ENCODE measurements around the gene NUAK1. TPM values are rescaled to one million over a fixed set of nuclear protein-coding genes. Genes with fewer than 3 reads are reported as not detected.

NUAK1 gene
- total RNA-seq, 1 donor = 0.52 TPM

DNA sequence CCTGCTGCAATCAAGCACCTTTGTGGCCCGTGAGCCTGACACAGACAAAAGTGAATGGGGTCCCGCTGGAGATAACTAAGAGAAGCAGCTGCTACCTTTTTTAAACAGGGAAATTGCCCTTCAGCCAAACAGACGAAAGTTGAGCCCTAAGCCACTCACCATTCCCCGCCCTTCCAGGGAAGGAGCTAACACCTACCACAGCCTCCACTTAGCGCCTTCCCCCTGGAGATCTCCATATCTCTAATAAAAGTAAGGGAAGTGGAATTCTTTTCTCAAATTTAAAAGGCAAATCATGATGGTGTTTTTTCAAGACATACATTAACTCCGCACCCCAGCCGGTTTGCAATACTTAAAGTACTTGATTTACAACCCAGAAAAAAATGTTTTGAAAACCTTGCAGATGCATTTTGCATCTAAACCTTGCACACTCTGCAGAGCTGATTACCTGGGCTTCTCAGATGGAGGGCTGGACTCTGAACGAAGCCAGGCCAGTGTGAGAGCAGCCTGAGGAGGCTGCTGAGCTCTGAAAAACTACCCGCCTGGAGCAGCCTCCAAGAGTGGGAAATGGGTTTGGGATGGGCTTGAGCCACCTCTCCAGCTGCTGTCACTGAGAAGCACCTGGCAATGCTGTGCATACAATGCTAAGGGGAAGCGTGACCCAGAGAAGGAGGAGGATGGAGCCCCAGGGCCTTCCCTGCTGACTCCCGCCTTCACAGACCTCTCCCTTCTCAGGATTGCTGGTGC, 10.0 kb downstream of the NUAK1 start:
- Histone ChIP-seq H3K4me3 (ENCODE audit: low read length) (no peak overlapping the region), H3K4me1 (ENCODE audit: insufficient read depth, low read length) (no peaks in the 10 kb centered on the region), H3K27me3 (ENCODE audit: insufficient read depth, low read length) (peaks cover 3% of the 10 kb centered on the region)

DNA sequence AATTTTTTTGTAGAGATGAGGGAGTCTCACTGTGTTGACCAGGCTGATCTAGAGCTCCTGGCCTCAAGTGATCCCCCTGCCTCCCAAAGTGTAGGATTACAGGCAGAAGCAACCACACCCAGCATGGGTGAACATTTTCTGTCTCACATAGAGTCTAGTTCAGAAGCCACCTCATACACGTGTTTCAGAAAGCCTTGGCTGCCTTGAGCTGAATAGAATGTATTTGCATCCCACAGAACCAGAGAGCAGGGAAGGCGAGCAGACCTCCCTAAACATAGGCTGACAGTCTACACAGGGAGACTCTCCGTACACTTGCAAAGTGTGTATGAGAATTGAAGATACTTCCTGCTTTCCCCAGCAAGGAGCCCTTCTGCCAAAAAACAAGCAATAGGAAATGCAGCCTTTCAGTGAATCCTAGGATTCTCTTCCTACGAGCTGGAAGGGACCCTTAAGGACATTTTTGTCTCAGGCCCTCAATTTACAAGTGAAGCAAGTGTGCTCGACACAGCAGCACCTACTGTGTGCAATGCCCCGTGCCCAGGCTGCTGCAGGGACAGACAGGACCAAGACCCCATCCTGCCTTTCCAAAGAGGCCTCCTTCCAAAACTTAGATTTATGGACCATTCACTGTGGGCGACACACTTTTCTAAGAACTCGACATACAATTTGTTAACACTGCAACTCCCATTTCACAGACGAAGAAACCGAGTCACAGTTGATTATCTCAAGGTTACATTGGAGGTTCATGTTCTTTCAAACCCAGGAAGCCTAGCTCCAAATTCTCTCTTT, 11.2 kb downstream of the NUAK1 start:
- Histone ChIP-seq H3K9me3 (ENCODE audit: low read depth, low read length) (no peaks in the 10 kb centered on the region), H3K4me3 (ENCODE audit: low read length) (no peak overlapping the region), H3K27me3 (ENCODE audit: insufficient read depth, low read length) (no peaks in the 10 kb centered on the region), H3K4me1 (ENCODE audit: insufficient read depth, low read length) (no peaks in the 10 kb centered on the region)

More for the DNA sequence above, 10.0 kb downstream of the NUAK1 start:
- H3K9me3 ChIP-seq (ENCODE audit: low read depth, low read length) = no peaks in the 10 kb centered on the region

DNA sequence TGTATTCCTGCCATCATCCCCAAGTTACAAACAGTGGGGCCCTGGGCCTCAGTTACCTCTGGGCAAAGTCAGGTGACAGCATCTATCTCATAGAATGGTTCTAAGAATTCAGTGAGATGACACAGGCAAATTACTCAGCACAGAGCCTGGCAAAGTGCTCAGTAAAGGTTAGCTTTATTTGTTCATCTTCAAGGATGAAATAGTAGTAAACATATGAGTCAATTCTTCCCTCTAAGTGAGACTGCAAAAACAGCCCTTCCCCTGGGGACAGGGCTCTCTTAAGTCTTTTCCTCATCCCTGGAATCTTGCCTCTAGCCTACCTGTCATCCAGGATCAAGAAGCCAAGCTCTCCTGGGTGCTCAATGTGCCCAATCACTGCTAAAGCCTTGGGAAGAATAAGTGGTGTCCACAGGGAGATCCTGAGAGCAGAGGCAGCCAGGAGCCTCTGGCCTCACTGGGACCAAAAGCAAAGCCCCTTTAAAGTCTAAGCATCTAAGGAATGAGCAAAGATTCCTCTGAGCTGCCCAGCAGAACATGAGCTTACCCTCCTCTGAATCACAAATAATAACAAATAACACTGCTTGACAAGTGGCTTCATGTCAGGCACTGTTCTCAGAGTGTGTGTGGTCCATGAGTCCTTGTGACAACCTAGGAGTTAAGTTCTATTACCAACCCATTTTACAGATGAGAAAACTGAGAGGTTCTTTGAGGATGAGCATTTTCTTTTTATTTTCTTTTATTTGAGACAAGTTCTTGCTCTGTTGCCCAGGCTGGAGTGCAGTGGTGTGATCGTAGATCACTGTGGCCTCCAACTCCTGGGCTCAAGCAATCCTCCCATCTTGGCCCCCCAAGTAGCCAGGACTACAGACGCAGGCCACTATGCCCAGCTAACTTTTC, 12.1 kb downstream of the NUAK1 start:
- Histone ChIP-seq H3K4me3 (ENCODE audit: low read length) (no peak overlapping the region), H3K4me1 (ENCODE audit: insufficient read depth, low read length) (no peaks in the 10 kb centered on the region), H3K27me3 (ENCODE audit: insufficient read depth, low read length) (no peaks in the 10 kb centered on the region), H3K9me3 (ENCODE audit: low read depth, low read length) (no peaks in the 10 kb centered on the region)

DNA sequence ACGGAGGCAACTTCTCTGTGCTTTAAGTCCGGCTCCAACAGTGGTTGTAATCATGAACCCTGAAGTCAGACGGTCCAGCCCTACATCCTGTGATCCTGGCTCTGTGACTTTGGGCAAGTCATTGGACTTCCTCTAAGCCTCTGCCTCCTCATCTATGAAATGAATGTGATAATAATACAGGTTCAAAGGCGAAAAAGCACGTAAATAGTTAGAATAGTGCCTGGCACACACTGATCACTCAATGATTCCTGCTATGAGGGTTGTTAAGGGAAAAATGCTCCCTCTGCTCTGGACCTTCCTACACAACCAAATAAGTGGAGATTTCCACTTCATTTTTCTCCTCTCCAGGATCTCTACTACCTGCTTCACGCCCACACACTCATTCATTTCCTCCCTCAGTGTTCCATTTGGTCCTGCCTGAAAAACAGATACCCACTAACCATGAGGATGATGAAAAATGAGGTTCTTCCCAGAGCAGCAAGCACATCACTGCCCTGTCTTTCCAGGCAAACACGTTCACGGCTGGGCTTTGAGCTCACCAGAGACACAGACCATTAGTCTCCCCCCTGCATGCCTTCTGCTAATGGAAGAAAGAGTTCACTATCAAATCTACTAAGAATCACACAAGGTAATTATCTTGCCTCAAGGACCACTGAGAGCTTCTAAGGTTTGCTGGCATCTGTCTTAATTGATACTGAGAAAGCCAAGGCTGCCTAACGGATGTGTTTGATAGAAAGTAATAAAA, 13.2 kb downstream of the NUAK1 start:
- Histone ChIP-seq H3K4me1 (ENCODE audit: insufficient read depth, low read length) (no peaks in the 10 kb centered on the region), H3K27me3 (ENCODE audit: insufficient read depth, low read length) (no peaks in the 10 kb centered on the region), H3K9me3 (ENCODE audit: low read depth, low read length) (no peaks in the 10 kb centered on the region), H3K4me3 (ENCODE audit: low read length) (no peak overlapping the region)

DNA sequence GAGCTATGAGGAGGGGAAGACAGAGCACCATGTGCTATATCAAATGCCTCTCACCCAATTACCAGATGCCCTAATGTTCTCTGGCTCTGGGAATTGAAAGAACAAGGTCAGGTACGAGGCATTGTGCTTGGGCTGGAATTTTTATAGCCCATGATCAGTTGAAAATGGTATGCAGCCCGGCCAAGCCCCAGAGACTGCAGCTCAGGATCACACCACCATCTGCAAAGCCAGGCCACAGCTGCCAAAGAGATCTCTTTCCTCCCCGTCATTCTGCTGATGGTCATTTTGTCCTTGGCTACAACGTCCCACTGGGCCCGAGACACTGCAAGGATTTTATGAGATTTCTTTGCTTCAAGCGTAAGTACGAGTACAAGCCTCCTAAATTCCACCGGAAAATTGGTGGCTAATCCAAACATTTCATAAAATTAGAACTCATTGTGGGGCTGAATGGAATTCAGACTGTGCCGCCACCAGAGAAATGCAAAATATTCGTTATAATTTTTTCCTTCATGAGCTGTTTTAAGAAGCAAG, 15.1 kb downstream of the NUAK1 start:
- Histone ChIP-seq H3K4me3 (ENCODE audit: low read length) (no peak overlapping the region), H3K27me3 (ENCODE audit: insufficient read depth, low read length) (no peaks in the 10 kb centered on the region), H3K9me3 (ENCODE audit: low read depth, low read length) (no peaks in the 10 kb centered on the region), H3K4me1 (ENCODE audit: insufficient read depth, low read length) (no peaks in the 10 kb centered on the region)

DNA sequence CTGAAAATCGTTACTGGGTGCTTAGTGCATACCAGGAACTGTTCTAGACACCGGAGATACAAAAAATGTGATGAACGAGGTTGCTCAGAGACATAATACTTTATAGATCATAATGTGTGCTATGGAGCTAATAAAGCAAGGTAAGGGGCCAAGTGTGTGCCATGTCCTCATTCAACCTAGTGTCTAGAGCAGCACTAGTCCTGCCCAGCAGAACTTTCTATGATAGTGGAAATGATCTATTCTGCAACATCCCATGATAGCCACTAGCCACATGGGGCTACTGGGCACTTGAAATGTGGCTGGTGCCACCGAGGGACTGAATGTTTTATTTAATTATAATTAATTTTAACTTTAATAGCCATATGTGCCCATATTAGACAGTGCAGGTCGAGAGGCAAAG, 15.6 kb downstream of the NUAK1 start:
- Histone ChIP-seq H3K27me3 (ENCODE audit: insufficient read depth, low read length) (no peaks in the 10 kb centered on the region), H3K4me1 (ENCODE audit: insufficient read depth, low read length) (no peaks in the 10 kb centered on the region), H3K9me3 (ENCODE audit: low read depth, low read length) (no peaks in the 10 kb centered on the region), H3K4me3 (ENCODE audit: low read length) (no peak overlapping the region)

DNA sequence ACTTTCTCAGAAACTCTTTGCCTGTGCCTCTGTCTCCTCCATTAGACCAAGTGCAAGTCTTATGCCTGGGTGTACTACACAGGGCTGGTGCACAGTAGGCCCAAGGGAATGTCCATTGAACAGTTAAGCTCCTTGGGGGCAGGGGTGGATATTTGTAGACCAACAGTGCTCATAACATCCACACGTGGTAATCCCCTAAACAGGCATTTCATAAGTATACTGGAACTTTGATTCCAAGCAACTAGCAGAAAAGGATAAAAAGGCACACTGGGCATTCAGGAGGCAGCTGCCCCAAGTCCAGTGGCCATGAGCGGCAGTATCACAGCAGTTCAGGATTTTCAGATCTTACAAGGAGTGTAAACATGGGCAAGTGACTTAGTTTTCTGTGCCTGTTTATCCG, 16.8 kb downstream of the NUAK1 start:
- H3K4me1 ChIP-seq (ENCODE audit: insufficient read depth, low read length) = no peaks in the 10 kb centered on the region
- no peaks in the 10 kb centered on the region for H3K27me3 ChIP-seq (ENCODE audit: insufficient read depth, low read length)
- no peak overlapping the region for H3K4me3 ChIP-seq (ENCODE audit: low read length)
- no peaks in the 10 kb centered on the region for H3K9me3 ChIP-seq (ENCODE audit: low read depth, low read length)

DNA sequence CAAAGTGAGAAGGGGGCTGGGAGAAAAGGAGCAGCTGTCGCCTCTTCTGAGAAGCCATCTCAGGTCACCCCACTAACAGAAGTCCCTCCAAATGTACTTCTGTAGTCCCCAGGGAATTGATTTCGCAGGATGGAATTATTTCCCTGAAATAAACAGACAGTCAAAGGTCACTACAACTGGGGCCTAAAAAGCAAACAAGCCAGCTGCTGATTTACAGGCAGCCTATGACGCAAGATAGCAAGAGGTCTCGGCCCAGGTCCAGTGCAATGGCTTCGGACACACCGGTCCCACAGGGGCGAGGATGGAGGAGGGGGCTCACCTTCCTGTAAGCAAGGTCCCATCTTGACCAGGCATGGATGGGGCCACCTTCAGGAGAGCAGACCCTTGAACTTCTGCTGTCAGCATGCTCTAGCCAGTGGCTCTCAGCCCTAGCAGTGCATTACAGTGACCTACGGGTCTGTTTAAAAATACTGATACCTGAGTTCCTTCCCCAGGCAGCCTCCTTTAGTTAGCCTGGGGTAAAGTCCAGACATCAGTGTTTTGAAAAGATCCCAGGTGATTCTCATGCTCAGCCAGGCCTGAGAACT, 18.1 kb downstream of the NUAK1 start:
- no peaks in the 10 kb centered on the region for H3K9me3 ChIP-seq (ENCODE audit: low read depth, low read length)
- no peaks in the 10 kb centered on the region for H3K27me3 ChIP-seq (ENCODE audit: insufficient read depth, low read length)
- H3K4me1 ChIP-seq (ENCODE audit: insufficient read depth, low read length) = no peaks in the 10 kb centered on the region
- no peak overlapping the region for H3K4me3 ChIP-seq (ENCODE audit: low read length)

DNA sequence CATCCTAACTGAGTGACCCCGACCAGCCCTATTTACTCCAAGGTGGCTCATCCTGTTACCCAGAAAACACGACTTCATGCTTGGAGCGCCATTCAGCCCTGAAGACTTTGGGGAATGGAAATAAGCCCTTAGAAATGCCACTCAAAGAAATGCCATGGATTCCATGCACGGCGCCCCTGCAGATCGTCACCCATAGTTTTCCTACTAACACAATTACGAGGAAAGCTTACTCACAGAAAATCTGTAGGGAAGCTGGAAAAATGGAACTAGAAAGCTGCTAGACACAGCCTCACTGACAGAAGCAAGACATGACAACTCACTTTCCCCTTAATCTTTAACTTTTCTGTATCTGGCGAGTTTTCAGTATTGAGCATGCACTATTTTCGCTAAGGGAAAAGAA, 19.5 kb downstream of the NUAK1 start:
- Histone ChIP-seq H3K4me3 (ENCODE audit: low read length) (no peak overlapping the region), H3K4me1 (ENCODE audit: insufficient read depth, low read length) (no peaks in the 10 kb centered on the region), H3K9me3 (ENCODE audit: low read depth, low read length) (no peaks in the 10 kb centered on the region), H3K27me3 (ENCODE audit: insufficient read depth, low read length) (no peaks in the 10 kb centered on the region)

DNA sequence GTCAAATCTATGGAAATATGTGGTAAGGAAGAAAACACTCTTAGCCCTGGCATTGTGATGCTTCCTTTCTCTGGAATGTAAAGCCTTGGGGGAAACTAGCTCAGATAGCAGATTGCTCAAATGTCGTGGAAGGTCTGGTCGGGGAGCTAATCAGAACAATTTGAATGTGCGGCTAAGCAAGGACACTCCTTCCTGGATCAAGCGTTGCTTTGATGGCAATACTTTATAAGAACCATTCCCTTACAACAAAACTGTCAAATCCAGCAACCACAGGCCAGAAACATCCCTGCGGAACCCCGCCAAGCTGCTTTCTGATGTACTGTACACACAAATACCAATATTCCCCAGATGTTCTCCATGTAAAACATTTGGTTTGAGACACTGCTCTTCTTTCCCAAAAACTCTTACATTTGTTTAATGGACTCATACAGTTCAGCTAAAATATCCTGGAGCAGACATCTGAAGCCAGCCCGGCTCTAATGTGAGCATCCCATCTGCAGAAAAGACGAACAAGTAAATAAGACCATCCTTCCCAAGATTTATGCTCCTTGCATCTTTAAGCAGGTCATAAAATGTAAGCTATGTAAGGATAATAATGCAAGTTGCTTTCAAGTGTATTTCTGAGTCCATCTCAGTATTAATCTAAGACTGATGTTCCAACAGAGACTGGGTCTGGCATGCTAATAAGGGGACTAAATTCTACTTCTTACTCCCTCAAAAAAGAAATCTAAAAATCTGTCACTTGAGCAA, 20.2 kb downstream of the NUAK1 start:
- H3K9me3 ChIP-seq (ENCODE audit: low read depth, low read length) = no peaks in the 10 kb centered on the region
- H3K27me3 ChIP-seq (ENCODE audit: insufficient read depth, low read length) = no peaks in the 10 kb centered on the region
- no peaks in the 10 kb centered on the region for H3K4me1 ChIP-seq (ENCODE audit: insufficient read depth, low read length)
- H3K4me3 ChIP-seq (ENCODE audit: low read length) = no peak overlapping the region

DNA sequence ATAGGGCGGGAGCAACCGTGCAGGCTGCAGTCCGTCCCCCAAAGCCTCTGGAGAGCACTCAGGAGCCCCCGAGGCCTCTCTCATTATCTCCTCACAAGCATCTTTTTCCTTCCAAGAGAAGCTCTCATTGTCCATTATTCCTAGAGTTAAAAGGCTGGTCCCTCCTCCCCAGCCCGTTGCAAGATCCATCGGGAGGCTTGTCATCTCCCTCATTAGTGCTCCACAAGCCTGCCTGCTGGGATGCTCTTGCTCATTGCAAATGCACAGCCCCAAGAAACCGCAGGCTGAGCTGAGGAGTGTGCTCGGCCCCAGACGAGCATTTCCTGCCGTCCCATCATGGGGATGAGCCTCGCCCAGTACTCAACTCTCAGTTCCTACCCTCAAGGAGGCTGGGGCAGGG, 23.3 kb downstream of the NUAK1 start:
- Histone ChIP-seq H3K9me3 (ENCODE audit: low read depth, low read length) (no peaks in the 10 kb centered on the region), H3K4me3 (ENCODE audit: low read length) (no peak overlapping the region), H3K4me1 (ENCODE audit: insufficient read depth, low read length) (no peaks in the 10 kb centered on the region), H3K27me3 (ENCODE audit: insufficient read depth, low read length) (peaks cover 3% of the 10 kb centered on the region)

DNA sequence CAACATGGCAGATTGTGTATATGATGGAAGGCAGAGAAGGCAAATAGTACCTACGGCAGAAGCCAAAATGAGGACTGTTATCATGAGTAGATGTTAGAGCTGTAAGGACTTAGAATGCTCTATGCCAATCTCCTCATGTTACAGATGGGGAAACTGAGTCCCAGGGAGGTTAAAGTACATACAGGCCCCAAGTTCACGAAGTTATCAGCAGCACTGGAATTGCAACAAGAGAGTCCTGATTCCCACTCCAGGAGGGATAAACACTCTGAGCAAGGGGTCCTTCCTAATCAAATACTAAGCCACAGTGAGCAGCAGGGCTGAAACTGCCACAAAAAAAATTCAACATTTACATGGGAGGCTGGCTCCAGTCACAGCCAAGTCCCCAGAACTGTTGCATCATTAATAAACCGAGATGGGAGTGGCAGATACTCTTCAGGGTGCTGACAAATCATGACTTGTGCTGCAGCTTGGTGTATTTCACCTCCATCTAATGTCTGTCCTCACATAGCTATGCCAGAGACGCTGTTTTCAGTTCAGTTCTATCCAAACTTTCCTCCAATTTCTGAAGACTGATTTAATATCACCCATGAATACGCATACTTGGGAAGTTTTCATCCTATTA, 24.2 kb downstream of the NUAK1 start:
- no peaks in the 10 kb centered on the region for H3K9me3 ChIP-seq (ENCODE audit: low read depth, low read length)
- no peaks in the 10 kb centered on the region for H3K4me1 ChIP-seq (ENCODE audit: insufficient read depth, low read length)
- no peak overlapping the region for H3K4me3 ChIP-seq (ENCODE audit: low read length)
- peaks cover 4% of the 10 kb centered on the region for H3K27me3 ChIP-seq (ENCODE audit: insufficient read depth, low read length)

DNA sequence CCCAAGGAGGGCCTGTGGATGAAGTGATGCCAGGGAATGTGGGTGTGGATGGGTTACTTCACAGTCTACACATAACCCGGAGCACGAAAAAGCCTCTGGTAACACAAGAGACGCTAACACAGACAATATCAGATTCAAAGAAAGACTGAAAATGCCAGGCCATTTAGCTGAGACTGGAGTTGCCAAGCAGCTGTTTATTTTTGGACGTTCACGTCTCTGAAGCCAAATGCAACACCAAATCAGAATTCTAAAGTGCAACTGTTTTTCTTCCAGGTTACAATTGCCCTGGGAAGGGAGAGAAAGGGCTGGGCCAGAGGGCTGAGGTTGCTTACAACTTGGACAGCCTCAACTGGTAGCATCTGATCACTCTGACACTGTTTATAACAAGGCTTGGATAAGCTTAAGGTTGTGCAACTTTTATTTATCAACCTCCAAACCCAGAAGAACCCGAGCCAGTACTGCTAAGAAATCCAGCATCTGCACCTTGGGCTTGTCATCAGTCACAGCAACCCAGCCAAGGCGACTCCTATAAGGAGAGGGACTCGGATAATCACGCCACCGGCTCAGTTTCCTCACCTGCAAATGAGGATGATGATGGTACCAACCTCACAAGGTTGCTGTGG, 24.8 kb downstream of the NUAK1 start:
- Histone ChIP-seq H3K4me3 (ENCODE audit: low read length) (no peak overlapping the region), H3K4me1 (ENCODE audit: insufficient read depth, low read length) (no peaks in the 10 kb centered on the region), H3K9me3 (ENCODE audit: low read depth, low read length) (no peaks in the 10 kb centered on the region), H3K27me3 (ENCODE audit: insufficient read depth, low read length) (peaks cover 4% of the 10 kb centered on the region)

All from mononuclear cell (primary cell).